ENCODE data around the gene ZNF749.

DNA sequence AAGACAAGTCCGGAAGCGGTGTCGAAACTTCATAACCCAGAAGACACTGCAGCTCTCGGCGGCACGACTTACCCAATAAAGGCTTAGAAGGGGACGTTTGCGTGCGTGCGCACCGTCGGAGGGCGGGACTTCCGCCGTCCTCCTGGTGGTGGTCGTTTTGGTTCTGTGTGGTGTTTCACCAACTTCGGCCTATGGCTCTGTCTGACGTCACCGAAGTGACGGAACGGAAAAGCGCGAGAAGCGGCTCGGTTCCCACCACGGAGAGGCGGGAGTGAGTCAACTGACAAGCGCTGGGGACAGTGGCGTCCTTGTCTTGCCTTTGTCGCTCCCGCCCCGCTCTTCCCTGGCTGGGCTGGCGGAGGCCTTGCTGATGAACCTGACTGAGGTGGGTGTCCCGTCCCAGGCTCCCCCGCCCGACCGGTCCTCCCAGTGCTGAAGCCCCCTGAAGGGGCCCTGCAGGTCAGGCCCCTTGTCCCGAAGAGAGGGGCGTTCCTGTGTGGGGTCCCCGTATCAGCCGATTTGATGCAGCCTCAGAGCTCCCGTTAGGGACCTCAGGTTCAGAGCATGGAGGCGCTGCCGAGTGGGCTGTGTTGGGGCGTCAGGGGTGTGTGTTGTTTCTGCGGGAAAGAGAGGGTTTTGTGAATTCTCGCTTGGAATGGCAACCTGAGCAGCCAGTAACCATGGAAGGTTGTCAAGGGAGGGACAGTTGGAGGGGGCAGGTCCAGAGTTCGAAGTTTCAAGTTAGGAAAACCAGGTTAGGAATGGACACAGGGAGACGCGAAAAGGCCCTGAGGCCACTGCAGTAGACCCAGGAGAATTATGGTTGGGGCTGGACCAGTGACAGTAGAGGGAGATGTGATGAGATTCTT lies 45.2 kb upstream of the ZNF749 start, which contains the start of gene ZNF548:
- TF ChIP-seq, protein P1, sequence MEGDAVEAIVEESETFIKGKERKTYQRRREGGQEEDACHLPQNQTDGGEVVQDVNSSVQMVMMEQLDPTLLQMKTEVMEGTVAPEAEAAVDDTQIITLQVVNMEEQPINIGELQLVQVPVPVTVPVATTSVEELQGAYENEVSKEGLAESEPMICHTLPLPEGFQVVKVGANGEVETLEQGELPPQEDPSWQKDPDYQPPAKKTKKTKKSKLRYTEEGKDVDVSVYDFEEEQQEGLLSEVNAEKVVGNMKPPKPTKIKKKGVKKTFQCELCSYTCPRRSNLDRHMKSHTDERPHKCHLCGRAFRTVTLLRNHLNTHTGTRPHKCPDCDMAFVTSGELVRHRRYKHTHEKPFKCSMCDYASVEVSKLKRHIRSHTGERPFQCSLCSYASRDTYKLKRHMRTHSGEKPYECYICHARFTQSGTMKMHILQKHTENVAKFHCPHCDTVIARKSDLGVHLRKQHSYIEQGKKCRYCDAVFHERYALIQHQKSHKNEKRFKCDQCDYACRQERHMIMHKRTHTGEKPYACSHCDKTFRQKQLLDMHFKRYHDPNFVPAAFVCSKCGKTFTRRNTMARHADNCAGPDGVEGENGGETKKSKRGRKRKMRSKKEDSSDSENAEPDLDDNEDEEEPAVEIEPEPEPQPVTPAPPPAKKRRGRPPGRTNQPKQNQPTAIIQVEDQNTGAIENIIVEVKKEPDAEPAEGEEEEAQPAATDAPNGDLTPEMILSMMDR (IDR thresholded peaks at IDR 0.05) = peak in 8 of 12 donors; percentile 8 to 49 (median 28)
- peak; percentile 42 to 52 for TF ChIP-seq POLR2A (IDR thresholded peaks at IDR 0.05)

Measured in heart left ventricle (tissue), 13 donors.